GF-D8 (cell line): Measurements from ENCODE around the gene NCK1.

Experiments
- DNase-seq: peaks from one replicate; lab custom pipeline; 2025; lab: John Stamatoyannopoulos, UW

The NCK1 gene

DNA sequence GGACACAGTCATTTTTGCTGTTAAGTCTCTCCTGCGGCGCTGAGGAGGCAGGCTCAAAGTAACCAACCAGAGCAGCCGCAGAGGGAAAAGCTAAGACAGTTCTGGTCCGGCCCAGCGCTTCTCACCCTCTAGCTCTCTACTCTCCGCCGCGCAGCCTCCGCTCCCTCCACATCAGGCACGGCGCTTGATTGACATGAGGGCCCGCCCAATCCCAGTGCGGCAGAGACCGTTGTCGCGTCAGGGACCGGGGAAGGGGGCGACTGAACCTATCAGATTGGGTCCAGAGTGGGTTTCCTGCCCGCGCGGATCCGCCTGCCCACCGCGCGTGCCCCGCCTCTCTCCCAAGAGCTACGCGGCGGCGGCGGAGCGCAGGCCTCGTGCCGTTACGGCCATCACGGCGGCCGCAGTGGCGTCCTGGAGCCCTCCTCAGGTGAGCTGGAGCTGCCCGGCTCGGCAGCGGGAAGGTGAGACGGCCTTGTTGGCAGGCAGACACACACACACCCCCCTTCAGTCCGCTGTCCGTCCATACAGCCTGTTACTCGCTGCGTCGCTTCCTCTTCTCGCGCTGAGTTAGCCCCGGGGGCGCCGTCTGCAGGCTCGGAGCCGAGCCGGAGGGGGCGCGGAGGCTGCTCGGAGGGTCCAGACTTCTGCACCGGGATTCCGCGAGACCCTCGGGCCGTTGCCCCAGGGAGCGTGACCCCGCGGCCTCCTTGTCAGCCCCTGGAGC is at the start of gene NCK1:
TSS of gene NCK1 (plus strand) at position 319 of the 727 bp plus-strand sequence. CDS start 65,794 bp downstream, outside the sequence.
- peak; percentile 86 for DNase-seq

DNA sequence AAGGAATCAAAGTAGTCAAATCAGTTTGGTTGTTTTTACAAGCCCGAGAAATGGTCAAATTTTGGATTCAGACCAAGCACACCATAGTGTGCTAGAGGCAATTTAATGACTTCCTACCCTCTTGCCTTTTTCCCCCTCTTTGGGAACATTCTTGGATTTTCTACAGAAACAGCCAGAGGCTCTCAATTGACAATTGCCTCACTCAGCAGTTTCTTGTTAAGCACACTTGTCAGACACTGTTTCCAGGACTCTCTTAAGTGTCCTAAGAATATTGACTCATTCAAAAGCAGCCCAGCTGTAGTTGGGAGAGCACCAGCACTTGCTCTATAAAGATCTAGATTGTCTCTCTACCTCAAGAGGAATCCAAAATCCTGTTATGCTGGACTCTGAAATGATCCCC is 44.6 kb upstream of the NCK1 start:
- DNase-seq: no peak

DNA sequence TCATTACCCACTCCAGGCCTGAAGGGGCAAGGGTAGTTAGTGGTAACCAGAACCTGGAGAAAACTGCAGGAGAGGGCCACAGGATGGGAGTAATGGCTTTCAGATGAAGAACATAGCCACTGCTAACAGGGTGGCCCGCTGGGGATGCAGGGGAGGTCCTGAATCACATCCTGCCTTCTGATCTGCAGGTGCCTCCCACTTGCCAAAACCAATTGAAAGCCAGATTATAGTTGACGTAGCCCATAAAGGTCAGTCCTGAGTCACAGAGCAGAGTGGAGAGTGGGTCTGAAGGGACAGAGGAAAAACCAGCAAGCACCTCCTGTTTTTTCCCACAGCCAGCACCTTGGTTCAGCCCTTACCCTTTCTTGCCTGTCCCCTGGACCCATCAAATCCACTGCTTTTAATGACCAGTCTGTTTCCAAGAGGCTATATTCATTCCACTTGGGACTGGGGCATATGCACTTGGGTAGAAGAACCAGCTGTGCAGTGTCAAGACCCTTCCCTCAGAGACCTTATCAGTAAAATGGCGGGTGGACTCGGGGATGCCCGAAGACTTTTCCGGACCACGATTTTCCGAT is 43.7 kb upstream of the NCK1 start:
- no peak for DNase-seq

DNA sequence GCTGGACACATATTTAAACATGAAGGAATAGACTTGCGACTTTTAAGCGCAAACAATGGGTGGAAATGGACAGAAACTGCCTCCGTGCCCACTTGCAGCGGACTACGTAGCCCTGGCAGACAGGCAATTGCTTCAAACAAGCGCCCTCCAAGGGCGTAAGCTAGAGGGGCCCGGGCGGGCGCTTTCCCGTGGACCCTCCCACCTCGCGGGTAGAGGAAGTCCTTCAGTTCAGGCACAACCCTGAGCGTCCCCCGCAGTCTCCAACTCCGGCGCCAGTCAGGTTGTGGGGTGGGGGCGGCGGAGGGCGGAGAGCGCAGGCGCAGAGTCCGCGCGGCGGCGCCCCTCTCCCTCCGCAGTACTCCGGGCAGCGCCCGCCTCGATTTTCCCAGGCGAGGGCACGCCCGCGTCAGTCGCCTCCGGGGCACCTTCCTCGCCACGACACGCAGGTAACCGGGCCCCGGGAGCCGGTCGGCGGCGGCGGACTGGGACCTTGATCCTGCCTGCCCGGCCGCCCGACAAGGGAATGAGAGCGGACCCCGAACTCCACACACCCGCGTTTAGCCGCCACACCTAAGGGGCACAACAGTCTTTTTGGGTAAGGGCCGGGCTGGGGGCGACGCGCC is 43.1 kb upstream of the NCK1 start, which contains the start of gene SLC35G2:
TSS of gene SLC35G2 (plus strand) at position 358 of the 623 bp plus-strand sequence. CDS start 35,335 bp downstream, outside the sequence.
- DNase-seq: no peak

DNA sequence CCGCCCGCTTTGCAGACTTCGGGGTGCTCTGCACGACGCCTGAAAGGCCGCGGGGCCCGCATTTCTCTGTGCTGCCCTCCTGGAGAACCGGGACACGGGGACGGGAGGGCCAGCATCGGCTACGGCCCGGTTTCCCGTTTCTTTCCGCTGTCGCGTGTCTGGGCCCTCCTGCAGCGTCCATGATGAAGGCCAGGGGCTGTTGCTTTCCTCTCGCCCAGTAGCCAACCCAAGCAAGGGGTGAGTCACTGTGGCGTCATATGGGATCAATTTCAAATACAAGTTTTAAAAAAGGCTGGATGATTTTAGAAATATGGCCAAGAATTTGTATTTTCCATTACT is 42.6 kb upstream of the NCK1 start:
- no peak for DNase-seq

DNA sequence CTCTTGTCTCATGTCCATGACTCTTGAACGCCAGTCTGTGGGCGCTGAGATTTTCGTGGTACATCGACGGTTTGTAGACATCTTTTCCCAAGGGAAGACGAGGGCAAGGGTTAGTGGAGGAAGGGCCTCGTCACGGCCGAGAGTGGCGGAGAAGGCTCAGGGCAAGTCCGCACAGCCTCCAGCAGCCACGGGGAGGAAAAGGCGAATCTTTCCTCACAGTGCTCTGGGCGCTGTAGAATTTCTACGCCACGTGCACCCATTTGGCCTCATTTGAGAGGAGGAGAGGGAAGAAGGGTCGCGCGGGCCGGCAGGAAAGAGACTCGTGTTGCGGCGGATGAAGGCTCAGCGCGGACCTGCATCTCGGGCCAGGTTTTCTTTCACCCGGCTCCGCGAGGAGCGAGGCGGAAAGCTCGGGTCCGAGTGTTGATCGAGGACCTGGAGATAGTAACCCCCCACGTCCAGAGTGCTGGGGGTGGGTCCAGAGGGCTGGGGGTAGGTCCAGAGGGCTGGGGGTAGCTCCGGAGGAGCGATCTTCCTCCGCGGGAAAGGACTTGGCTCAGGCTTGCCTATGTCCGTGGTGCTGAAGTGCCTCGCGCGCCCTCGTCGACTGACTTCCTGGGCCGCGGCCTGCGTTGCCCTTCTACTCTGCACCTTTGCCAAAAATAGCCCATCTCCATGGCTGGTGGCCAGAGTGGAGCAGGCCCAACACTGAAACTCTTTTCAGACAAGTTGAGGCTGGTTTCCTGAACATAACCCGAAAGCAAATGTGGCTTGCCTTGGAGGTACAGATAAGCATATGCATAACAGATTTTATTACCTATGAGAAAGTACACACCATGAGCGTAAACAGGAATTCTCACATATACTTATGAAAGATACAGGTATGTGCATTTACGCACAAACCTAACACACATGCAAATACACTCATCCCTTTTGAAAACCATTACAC is 42.0 kb upstream of the NCK1 start:
- no peak for DNase-seq

DNA sequence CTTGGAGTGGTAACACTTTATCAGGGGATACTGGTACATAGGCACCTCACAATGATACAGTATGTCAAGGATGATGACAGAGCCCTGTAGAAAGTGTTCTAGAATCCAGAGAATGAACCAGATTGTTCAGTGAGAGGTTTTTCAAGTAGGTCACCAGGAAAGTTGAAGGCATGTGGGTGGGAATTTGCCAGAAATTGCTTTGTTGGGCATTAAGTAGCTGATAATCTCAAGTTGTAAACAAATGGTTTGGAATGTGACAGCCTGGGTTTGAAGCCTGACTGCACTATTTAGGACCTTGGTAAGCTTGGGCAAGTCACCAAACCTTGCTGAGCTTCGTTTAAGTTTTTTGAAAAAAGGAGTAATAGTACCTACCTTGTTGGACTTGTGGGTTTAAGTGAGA is 30.5 kb upstream of the NCK1 start:
- DNase-seq: no peak

- peak; percentile 6 for DNase-seq
Measured at GRCh38 chr3:136835089-136835812, 26.8 kb upstream of the NCK1 start.

GRCh38 chr3:136835813-136836510 is 26.0 kb upstream of the NCK1 start:
- DNase-seq: no peak

GRCh38 chr3:136836511-136837156 is 25.4 kb upstream of the NCK1 start:
- DNase-seq: no peak

DNA sequence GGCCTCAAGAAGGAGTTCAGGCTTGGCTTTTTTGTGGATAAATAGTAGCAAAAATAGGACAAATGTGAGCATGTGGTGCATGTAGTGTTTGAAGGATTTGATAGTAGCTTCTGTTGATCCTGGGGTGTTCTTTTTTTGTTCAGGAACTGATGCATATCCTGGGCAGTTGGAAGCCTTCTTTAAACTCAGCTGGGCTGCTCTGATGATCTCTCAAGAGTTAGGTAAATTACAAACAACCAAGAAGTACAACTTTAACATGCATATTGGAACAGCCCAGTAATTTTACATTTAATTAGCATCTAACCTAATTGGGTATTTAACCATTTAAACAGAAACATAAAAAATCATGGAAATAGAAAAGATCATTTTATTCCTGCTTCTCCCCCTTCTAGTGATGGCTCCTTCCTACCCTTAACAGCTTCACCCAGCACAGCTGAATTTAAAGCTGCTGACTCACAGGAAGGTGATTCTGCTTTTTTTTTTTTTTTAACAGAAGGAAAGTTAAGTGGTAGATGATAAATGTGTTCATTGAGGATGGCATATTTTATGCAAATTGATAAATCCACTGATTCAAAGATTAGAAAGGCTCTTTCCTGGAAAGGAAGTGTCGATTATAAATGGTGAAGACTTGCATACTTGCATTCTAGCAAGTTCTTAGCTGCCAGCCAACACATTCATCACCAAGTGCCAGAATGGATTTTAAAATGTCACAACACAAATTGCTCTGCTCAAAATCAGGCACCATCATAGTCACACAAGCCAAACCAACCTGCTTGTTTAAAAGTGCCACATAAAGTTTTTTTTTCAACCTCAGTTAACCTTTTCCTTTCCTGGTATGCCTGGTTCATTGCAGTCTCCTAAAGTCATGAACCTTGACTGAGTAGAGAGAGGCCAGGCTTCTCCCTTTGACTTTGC is 23.1 kb upstream of the NCK1 start:
- peak; percentile 68 for DNase-seq

GRCh38 chr3:136839556-136839931 is 22.5 kb upstream of the NCK1 start:
- no peak for DNase-seq

DNA sequence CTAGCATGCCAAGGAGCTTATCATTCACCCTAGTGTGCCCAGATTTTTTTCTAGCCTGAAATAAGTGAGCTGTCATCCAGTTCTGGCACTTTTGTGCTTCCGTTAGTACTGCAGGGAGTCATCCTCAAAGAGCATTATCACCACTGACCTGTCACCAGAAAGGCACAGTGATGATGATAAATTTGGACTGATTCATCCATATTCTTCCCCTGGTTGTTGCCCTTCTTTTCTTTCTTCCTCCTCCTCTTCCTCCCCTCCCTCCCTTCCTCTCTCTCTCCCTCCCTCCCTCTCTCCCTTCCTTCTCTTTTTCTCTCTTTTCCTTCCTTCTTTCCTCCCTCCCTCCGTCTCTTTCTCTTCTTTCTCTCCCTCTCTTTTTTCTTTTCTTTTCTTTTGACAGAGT is 21.8 kb upstream of the NCK1 start:
- no peak for DNase-seq

GRCh38 chr3:136842294-136842693 is 19.7 kb upstream of the NCK1 start:
- no peak for DNase-seq

GRCh38 chr3:136844724-136845123 is 17.3 kb upstream of the NCK1 start:
- no peak for DNase-seq

GRCh38 chr3:136852180-136852579 is 9.8 kb upstream of the NCK1 start:
- DNase-seq: no peak

DNA sequence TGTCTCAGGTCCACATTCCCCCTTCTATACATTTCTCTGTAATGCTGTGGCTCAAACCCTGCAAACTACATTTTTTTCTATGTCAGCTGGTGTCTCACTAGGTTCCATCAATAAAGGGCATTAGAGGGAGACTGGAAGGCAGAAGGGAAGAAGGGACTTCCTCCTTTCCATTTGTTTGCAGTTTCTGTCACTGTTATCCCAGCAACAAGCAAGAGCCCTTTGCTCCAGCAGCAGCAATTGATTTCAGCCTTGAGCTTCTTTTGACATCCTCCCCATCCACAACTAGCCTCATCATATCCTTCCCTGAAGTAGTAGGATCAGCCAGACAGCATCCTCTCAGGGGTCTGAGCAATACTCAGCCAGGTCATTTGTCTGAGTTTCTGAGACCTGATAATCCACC is 5.3 kb upstream of the NCK1 start:
- peak; percentile 14 for DNase-seq

DNA sequence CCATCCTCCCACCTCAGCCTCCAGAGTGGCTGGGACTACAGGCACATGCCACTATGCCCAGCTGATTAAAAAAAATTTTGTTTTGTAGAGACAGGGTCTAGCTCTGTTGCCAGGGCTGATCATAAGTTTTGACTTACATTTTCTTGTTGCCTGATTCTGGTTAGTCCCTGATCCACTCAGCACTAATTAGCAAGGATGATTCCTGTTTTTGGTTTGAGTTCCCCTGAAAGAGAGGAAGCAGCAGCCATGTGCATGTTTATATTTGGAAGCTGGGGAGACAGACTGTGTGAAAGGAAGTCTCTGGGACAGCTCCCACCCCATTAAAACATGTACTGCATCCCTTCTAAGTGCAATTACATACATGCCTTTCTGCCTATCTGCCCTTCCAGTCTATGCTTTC is 3.6 kb upstream of the NCK1 start:
- DNase-seq: peak; percentile 8

DNA sequence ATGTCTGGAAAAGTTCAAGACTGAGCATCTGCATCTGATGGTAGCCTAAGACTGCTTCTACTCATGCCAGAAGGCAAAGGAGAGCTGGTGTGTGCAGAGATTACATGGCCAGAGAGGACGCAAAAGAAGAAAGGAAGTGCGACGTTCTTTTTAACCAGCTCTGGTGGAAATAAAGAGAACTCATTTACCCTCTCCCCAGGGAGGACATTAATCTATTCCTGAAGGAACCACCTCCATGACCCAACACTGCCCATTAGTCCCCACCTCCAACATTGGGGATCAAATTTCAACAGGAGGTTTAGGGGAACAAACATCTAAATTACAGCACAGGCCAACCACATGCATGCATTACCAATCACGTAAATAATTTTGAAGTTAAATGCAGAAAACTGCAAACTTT is 1.5 kb upstream of the NCK1 start:
- DNase-seq: peak; percentile 17
